ENCODE data around the gene RGMB. TPM values are rescaled to one million over a fixed set of nuclear protein-coding genes. Genes with fewer than 3 reads are reported as not detected.

RGMB gene, protein sequence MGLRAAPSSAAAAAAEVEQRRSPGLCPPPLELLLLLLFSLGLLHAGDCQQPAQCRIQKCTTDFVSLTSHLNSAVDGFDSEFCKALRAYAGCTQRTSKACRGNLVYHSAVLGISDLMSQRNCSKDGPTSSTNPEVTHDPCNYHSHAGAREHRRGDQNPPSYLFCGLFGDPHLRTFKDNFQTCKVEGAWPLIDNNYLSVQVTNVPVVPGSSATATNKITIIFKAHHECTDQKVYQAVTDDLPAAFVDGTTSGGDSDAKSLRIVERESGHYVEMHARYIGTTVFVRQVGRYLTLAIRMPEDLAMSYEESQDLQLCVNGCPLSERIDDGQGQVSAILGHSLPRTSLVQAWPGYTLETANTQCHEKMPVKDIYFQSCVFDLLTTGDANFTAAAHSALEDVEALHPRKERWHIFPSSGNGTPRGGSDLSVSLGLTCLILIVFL
- total RNA-seq (10 to 100 TPM; 12.2 to 16.6 (median 14.0) TPM), polyA plus RNA-seq (1 to 10 TPM; 1.7 to 6.0 TPM)
- long read RNA-seq, donor 1, full-length matches to known transcripts: 5 of 7 reads
- long read RNA-seq, donor 1, partial matches to known transcripts: 1 of 7 reads
- long read RNA-seq, donor 1, other reads (novel, unspliced or antisense): 1 of 7 reads
- long read RNA-seq, donor 2, partial matches to known transcripts: 9 of 14 reads
- long read RNA-seq, donor 2, other reads (novel, unspliced or antisense): 1 of 14 reads
- long read RNA-seq, donor 3, full-length matches to known transcripts: 17 of 28 reads
- long read RNA-seq, donor 3, partial matches to known transcripts: 0 of 28 reads
- long read RNA-seq, donor 3, other reads (novel, unspliced or antisense): 11 of 28 reads

DNA sequence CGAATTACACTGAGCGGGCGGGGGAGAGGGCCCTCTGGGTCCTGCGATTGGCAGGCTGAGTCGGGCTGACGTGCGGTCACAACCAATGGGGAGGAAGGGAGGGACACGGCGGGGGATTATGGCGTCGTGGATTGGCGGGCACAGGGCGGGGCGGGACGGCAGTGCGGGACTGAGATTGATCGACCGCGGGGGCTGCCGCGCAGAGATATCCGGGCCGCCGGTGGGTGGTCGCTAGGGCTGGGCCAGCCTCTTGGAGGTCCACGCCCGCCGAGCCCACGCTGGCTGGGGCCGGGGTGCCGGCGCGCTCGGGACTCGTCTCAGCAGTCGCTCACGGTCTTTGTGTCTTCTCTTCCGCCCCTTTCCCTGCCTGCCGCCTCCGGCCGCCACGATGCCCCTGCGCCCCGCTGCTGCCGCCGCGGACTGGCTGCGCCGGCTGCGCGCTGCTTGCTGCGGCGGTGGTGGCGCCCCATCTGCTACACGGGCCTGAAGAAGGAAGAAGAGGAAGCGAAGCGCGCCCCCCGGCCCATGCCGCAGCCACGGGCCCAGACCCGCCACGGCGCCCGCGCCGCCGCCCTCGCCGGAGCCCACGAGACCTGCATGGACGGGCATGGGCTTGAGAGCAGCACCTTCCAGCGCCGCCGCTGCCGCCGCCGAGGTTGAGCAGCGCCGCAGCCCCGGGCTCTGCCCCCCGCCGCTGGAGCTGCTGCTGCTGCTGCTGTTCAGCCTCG, at the start of gene RGMB:
Gene RGMB, plus strand, starts transcription at position 200 of the 728 bp plus-strand sequence. Its CDS starts 408 bp downstream, at position 608.
- TF ChIP-seq, protein P1, sequence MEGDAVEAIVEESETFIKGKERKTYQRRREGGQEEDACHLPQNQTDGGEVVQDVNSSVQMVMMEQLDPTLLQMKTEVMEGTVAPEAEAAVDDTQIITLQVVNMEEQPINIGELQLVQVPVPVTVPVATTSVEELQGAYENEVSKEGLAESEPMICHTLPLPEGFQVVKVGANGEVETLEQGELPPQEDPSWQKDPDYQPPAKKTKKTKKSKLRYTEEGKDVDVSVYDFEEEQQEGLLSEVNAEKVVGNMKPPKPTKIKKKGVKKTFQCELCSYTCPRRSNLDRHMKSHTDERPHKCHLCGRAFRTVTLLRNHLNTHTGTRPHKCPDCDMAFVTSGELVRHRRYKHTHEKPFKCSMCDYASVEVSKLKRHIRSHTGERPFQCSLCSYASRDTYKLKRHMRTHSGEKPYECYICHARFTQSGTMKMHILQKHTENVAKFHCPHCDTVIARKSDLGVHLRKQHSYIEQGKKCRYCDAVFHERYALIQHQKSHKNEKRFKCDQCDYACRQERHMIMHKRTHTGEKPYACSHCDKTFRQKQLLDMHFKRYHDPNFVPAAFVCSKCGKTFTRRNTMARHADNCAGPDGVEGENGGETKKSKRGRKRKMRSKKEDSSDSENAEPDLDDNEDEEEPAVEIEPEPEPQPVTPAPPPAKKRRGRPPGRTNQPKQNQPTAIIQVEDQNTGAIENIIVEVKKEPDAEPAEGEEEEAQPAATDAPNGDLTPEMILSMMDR (IDR thresholded peaks at IDR 0.05): peak in 1 of 9 donors; percentile 4
- peak; percentile 97 to 99 for DNase-seq
- no peaks in the 10 kb centered on the region for H3K36me3 ChIP-seq
- WGBS, 2 donors: 0% methylated on average over 65 to 84 of the region's 84 CpGs
- H3K27ac ChIP-seq: peak within 1 kb of the TSS; percentile 84 to 98 (median 93)
- peak; percentile 93 to 99 (median 96) for ATAC-seq
- peaks cover 0 to 64% (median 47%) of the 10 kb centered on the region in 9 donors for H3K4me1 ChIP-seq
- H3K27me3 ChIP-seq: peaks cover 0 to 77% (median 0%) of the 10 kb centered on the region in 7 donors
- peak within 1 kb of the TSS; percentile 72 to 97 (median 82) for H3K4me3 ChIP-seq
- no peaks in the 10 kb centered on the region for H3K9me3 ChIP-seq
- intact Hi-C loops (cut with DNase I): loop anchor here in 5 of 10 donors (5.0 to 10.0 kb wide), 4 partner anchors 151 to 1969 kb away; partner anchors contain the start of genes CHD1 (in 4 of the 5) and ERAP1 (in 1 of the 5)

DNA sequence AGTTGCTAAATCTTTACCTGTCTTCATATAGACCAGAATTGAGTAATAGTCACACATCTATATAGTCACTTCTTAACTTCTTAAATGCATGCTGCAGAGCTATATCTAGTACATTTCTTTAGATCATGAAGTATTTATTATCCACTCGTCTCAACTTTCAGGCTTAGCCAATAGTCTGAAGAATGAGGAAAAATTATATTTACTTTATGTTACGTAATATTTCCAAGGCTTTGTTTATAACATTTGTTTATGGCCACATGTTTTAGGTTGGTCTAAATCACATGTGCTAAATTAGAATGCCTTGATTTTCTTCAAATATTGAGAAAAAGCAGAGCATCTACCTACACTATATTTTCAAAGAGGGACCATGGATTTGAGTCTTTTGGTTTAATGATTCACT, 47.2 kb upstream of the RGMB start:
- Histone ChIP-seq H3K4me3 (no peak overlapping the region), H3K27ac (no peak overlapping the region), H3K9me3 (no peaks in the 10 kb centered on the region), H3K36me3 (no peaks in the 10 kb centered on the region), H3K4me1 (no peaks in the 10 kb centered on the region), H3K27me3 (no peaks in the 10 kb centered on the region)
- TF ChIP-seq, protein P1 (IDR thresholded peaks at IDR 0.05): no peak
- no peak for ATAC-seq
- 83 to 93% methylated on average over 2 of the region's 2 CpGs for WGBS, 2 donors
- DNase-seq: no peak
- intact Hi-C loops (cut with DNase I): no loop called here

DNA sequence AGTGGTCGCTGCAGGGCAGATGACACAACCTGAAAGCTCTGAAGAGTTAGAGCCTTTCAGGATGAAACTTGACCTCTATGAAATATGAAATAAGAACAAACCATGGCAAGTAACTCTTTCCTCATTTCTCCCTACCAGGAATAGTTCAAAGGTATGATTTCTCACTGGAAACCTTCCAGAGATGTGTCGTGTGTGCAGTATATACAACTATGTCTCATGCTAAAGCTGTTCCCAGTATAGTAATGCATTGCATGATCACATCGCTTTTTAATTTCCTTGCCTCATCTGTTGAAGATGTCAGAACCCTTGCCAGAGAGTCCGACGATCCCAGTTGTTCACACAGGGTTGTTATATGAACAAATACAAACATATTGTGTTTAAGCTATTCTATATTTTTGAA, 45.8 kb upstream of the RGMB start:
- Histone ChIP-seq H3K4me3 (no peak overlapping the region), H3K9me3 (no peaks in the 10 kb centered on the region), H3K36me3 (no peaks in the 10 kb centered on the region), H3K4me1 (no peaks in the 10 kb centered on the region), H3K27me3 (no peaks in the 10 kb centered on the region), H3K27ac (no peak overlapping the region)
- WGBS, 2 donors: 76 to 89% methylated on average over 5 of the region's 5 CpGs
- no peak for ATAC-seq
- TF ChIP-seq, protein P1 (IDR thresholded peaks at IDR 0.05): no peak
- DNase-seq: no peak
- intact Hi-C loops (cut with DNase I): no loop called here

DNA sequence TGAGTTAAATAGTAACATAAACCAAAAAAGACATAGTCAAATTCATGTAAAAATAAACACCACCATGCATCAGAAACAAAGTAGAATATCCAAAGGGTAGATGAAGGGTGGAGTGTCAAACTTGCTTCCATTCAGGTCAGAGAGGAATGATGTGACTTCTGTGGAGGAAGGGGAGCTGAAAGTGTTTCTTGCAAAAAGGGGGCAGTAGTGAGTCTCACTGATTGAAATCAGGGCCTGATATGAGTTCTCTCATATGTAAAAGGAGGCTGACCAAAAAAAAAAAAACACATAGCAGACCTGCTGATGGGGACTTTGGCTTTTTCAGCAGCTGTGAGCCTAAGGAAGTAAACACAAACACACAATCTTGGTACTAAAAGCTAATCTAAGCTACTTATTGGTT, 38.8 kb upstream of the RGMB start:
- no peak for DNase-seq
- intact Hi-C loops (cut with DNase I): no loop called here
- TF ChIP-seq, protein P1 (IDR thresholded peaks at IDR 0.05): no peak

More for the DNA sequence above, 38.8 kb upstream of the RGMB start:
- Histone ChIP-seq H3K9me3 (peaks cover 0 to 14% (median 0%) of the 10 kb centered on the region in 11 donors), H3K4me1 (no peaks in the 10 kb centered on the region), H3K27me3 (no peaks in the 10 kb centered on the region), H3K36me3 (no peaks in the 10 kb centered on the region), H3K4me3 (no peak overlapping the region), H3K27ac (no peak overlapping the region)
- no peak for ATAC-seq

Data from heart right ventricle (tissue), 16 donors.